Measurements from ENCODE around the gene PFDN2.
"Not testable (repeated sequence)": the region's sequence is repeated elsewhere in the genome, so short reads cannot be mapped to it uniquely, and the experiment has no call there.

The PFDN2 gene

GRCh38 chr1:161122967-161123366, 5.1 kb upstream of the PFDN2 start:
- H2AFZ ChIP-seq (ENCODE audit: low read depth, low read length), result no peak overlapping the region
- peaks cover 40% of the 10 kb centered on the region for H3K79me2 ChIP-seq (ENCODE audit: low read length)
- 0 out of 2 replicates have a peak, but pooled peaks cover 4% of the 10 kb centered on the region for H4K20me1 ChIP-seq (ENCODE audit: insufficient read depth, low read length)
- no peak overlapping the region for H3K9ac ChIP-seq (ENCODE audit: low read length)
- H3K4me1 ChIP-seq (ENCODE audit: low read length), result peaks cover 33% of the 10 kb centered on the region
- no peak overlapping the region for H3K4me3 ChIP-seq (ENCODE audit: low read length)
- no peak overlapping the region for H3K4me2 ChIP-seq (ENCODE audit: low read length)
- H3K36me3 ChIP-seq (replicated peaks; ENCODE audit: low read depth, low read length), result peaks cover 70% of the 10 kb centered on the region
- TF ChIP-seq EZH2phosphoT487 (IDR thresholded peaks at IDR 0.05; ENCODE audit: low read depth), result no peak
- TF ChIP-seq, protein P1, sequence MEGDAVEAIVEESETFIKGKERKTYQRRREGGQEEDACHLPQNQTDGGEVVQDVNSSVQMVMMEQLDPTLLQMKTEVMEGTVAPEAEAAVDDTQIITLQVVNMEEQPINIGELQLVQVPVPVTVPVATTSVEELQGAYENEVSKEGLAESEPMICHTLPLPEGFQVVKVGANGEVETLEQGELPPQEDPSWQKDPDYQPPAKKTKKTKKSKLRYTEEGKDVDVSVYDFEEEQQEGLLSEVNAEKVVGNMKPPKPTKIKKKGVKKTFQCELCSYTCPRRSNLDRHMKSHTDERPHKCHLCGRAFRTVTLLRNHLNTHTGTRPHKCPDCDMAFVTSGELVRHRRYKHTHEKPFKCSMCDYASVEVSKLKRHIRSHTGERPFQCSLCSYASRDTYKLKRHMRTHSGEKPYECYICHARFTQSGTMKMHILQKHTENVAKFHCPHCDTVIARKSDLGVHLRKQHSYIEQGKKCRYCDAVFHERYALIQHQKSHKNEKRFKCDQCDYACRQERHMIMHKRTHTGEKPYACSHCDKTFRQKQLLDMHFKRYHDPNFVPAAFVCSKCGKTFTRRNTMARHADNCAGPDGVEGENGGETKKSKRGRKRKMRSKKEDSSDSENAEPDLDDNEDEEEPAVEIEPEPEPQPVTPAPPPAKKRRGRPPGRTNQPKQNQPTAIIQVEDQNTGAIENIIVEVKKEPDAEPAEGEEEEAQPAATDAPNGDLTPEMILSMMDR (IDR thresholded peaks at IDR 0.05; ENCODE audit: low read depth, low read length), result no peak
- no peak overlapping the region for H3K27ac ChIP-seq (ENCODE audit: low read length)
- H3K27me3 ChIP-seq (ENCODE audit: low read depth, low read length), result no peaks in the 10 kb centered on the region
- H3K9me3 ChIP-seq (ENCODE audit: insufficient read depth, low read length), result no peaks in the 10 kb centered on the region

GRCh38 chr1:161121834-161122233, 4.0 kb upstream of the PFDN2 start:
- no peak overlapping the region for H2AFZ ChIP-seq (ENCODE audit: low read depth, low read length)
- TF ChIP-seq EZH2phosphoT487 (IDR thresholded peaks at IDR 0.05; ENCODE audit: low read depth), result no peak
- TF ChIP-seq, protein P1 (IDR thresholded peaks at IDR 0.05; ENCODE audit: low read depth, low read length), result no peak
- no peaks in the 10 kb centered on the region for H3K27me3 ChIP-seq (ENCODE audit: low read depth, low read length)
- peak overlapping the region; percentile 1; the same call in 1 of the 2 replicates for H3K9ac ChIP-seq (ENCODE audit: low read length)
- H4K20me1 ChIP-seq (ENCODE audit: insufficient read depth, low read length), result no peaks in the 10 kb centered on the region
- H3K9me3 ChIP-seq (ENCODE audit: insufficient read depth, low read length), result no peaks in the 10 kb centered on the region
- H3K4me3 ChIP-seq (ENCODE audit: low read length), result no peak overlapping the region
- peak overlapping the region; percentile 43 for H3K4me2 ChIP-seq (ENCODE audit: low read length)
- peaks cover 59% of the 10 kb centered on the region for H3K36me3 ChIP-seq (replicated peaks; ENCODE audit: low read depth, low read length)
- H3K27ac ChIP-seq (ENCODE audit: low read length), result peak overlapping the region; percentile 42
- H3K79me2 ChIP-seq (ENCODE audit: low read length), result peaks cover 42% of the 10 kb centered on the region
- peaks cover 34% of the 10 kb centered on the region for H3K4me1 ChIP-seq (ENCODE audit: low read length)

DNA sequence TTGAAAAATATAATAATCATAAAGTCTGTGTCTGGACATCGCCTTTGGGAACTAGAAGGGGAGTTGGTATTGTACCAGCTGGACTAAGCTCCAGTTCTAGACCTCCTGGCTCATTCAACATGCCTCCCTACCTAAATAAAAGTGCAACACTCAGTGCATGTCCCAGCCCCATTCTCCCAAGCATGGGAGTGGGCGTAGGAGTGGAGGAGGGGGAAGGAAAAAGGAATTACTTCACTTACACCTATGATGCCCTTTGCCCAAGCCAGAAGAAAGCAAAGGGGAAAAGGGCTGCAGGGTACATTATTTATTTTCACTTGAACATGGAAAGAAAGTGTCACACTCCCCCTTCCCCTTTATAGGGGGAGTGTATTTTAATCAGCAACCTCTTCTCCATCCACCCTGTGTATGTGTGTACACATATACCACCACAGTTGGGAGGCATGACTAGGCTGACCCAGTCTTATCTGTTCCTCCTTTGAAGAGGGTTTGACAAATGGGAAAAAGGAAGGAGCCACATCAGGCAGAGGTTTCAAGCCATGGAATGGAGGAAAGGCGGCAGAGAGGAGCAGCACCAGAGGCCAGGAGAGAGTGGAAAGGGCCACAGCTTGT, 3.3 kb upstream of the PFDN2 start:
- Histone ChIP-seq H3K27me3 (ENCODE audit: low read depth, low read length) (no peaks in the 10 kb centered on the region), H3K4me1 (ENCODE audit: low read length) (peaks cover 38% of the 10 kb centered on the region), H3K9ac (ENCODE audit: low read length) (peak overlapping the region; percentile 1; the same call in 1 of the 2 replicates), H3K4me2 (ENCODE audit: low read length) (peak overlapping the region; percentile 43), H3K36me3 (replicated peaks; ENCODE audit: low read depth, low read length) (peaks cover 57% of the 10 kb centered on the region), H3K4me3 (ENCODE audit: low read length) (no peak overlapping the region), H4K20me1 (ENCODE audit: insufficient read depth, low read length) (no peaks in the 10 kb centered on the region), H3K27ac (ENCODE audit: low read length) (peak overlapping the region; percentile 42), H2AFZ (ENCODE audit: low read depth, low read length) (no peak overlapping the region), H3K79me2 (ENCODE audit: low read length) (peaks cover 46% of the 10 kb centered on the region), H3K9me3 (ENCODE audit: insufficient read depth, low read length) (no peaks in the 10 kb centered on the region)
- TF ChIP-seq EZH2phosphoT487 (IDR thresholded peaks at IDR 0.05; ENCODE audit: low read depth), result no peak
- TF ChIP-seq, protein P1 (IDR thresholded peaks at IDR 0.05; ENCODE audit: low read depth, low read length), result no peak

- Histone ChIP-seq H3K9ac (ENCODE audit: low read length) (no peak overlapping the region), H3K4me3 (ENCODE audit: low read length) (peak overlapping the region; percentile 88; the same call in 1 of the 2 replicates), H3K27me3 (ENCODE audit: low read depth, low read length) (no peaks in the 10 kb centered on the region), H2AFZ (ENCODE audit: low read depth, low read length) (no peak overlapping the region), H4K20me1 (ENCODE audit: insufficient read depth, low read length) (peaks cover 13% of the 10 kb centered on the region), H3K79me2 (ENCODE audit: low read length) (peaks cover 55% of the 10 kb centered on the region), H3K36me3 (replicated peaks; ENCODE audit: low read depth, low read length) (peaks cover 49% of the 10 kb centered on the region), H3K4me2 (ENCODE audit: low read length) (peak overlapping the region; percentile 85), H3K9me3 (ENCODE audit: insufficient read depth, low read length) (no peaks in the 10 kb centered on the region), H3K27ac (ENCODE audit: low read length) (peak overlapping the region; percentile 5), H3K4me1 (ENCODE audit: low read length) (peaks cover 38% of the 10 kb centered on the region)
- TF ChIP-seq, protein P1 (IDR thresholded peaks at IDR 0.05; ENCODE audit: low read depth, low read length), result peak; percentile 41
- TF ChIP-seq EZH2phosphoT487 (IDR thresholded peaks at IDR 0.05; ENCODE audit: low read depth), result no peak
These were observed 1.5 kb upstream of the PFDN2 start for GRCh38 chr1:161119092-161119903.

DNA sequence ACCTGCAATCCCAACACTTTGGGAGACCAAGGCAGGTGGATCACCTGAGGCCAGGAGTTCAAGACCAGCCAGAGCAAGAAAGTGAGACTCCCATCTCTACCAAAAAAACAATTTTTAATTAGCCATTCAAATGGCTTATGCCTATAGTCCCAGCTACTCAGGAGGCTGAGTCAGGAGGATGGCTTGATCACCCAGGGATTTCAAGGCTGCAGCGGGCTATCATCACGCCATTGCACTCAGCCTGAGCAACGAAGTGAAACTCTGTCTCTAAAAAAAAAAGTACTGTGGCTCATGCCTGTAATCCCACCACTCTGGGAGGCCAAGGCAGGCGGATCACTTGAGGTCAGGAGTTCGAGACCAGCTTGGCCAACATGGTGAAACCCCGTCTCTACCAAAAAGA, 1.9 kb downstream of the PFDN2 start:
- Histone ChIP-seq H3K79me2 (ENCODE audit: low read length) (peaks cover 85% of the 10 kb centered on the region), H3K36me3 (replicated peaks; ENCODE audit: low read depth, low read length) (peaks cover 24% of the 10 kb centered on the region), H3K4me1 (ENCODE audit: low read length) (peaks cover 36% of the 10 kb centered on the region), H4K20me1 (ENCODE audit: insufficient read depth, low read length) (peaks cover 42% of the 10 kb centered on the region)
- H3K27me3 ChIP-seq (ENCODE audit: low read depth, low read length); H3K4me3 ChIP-seq (ENCODE audit: low read length); H3K27ac ChIP-seq (ENCODE audit: low read length); H3K9ac ChIP-seq (ENCODE audit: low read length); H3K4me2 ChIP-seq (ENCODE audit: low read length); H2AFZ ChIP-seq (ENCODE audit: low read depth, low read length); H3K9me3 ChIP-seq (ENCODE audit: insufficient read depth, low read length): not testable (repeated sequence)
